Measurements from ENCODE around the gene FOXL3.

FOXL3 gene

GRCh38 chr7:302054-302992 is 12.4 kb downstream of the FOXL3 start:
- no peak for DNase-seq (ENCODE audit: low read depth)

- DNase-seq (ENCODE audit: low read depth): no peak
These were observed 13.5 kb downstream of the FOXL3 start for GRCh38 chr7:303425-303824.

- no peak for DNase-seq (ENCODE audit: low read depth)
These were observed 14.1 kb downstream of the FOXL3 start for GRCh38 chr7:303884-304573.

GRCh38 chr7:304574-305409 is 14.8 kb downstream of the FOXL3 start:
- no peak for DNase-seq (ENCODE audit: low read depth)

GRCh38 chr7:305410-306151 is 15.6 kb downstream of the FOXL3 start:
- DNase-seq (ENCODE audit: low read depth): no peak

- no peak for DNase-seq (ENCODE audit: low read depth)
These were observed 18.0 kb downstream of the FOXL3 start for GRCh38 chr7:307970-308369.

GRCh38 chr7:309586-310228 is 19.7 kb downstream of the FOXL3 start:
- DNase-seq (ENCODE audit: low read depth): no peak

GRCh38 chr7:311131-311680 is 21.2 kb downstream of the FOXL3 start:
- DNase-seq (ENCODE audit: low read depth): no peak

GRCh38 chr7:311796-312195 is 21.8 kb downstream of the FOXL3 start:
- no peak for DNase-seq (ENCODE audit: low read depth)

GRCh38 chr7:312424-312823 is 22.5 kb downstream of the FOXL3 start:
- no peak for DNase-seq (ENCODE audit: low read depth)

- DNase-seq (ENCODE audit: low read depth): no peak
These were observed 24.9 kb downstream of the FOXL3 start for GRCh38 chr7:314853-315252.

GRCh38 chr7:315516-316265 is 25.7 kb downstream of the FOXL3 start:
- no peak for DNase-seq (ENCODE audit: low read depth)

- no peak for DNase-seq (ENCODE audit: low read depth)
These were observed 27.9 kb downstream of the FOXL3 start for GRCh38 chr7:317643-318405.

GRCh38 chr7:318476-318875 is 28.5 kb downstream of the FOXL3 start:
- DNase-seq (ENCODE audit: low read depth): no peak

GRCh38 chr7:318878-319661 is 29.1 kb downstream of the FOXL3 start:
- DNase-seq (ENCODE audit: low read depth): no peak

- DNase-seq (ENCODE audit: low read depth): no peak
These were observed 30.3 kb downstream of the FOXL3 start for GRCh38 chr7:320297-320696.

GRCh38 chr7:322111-322671 is 32.2 kb downstream of the FOXL3 start:
- peak; percentile 70 for DNase-seq (ENCODE audit: low read depth)

GRCh38 chr7:322708-323111 is 32.7 kb downstream of the FOXL3 start:
- no peak for DNase-seq (ENCODE audit: low read depth)
